ENCODE measurements around the gene DPH3.

Gene DPH3

DNA sequence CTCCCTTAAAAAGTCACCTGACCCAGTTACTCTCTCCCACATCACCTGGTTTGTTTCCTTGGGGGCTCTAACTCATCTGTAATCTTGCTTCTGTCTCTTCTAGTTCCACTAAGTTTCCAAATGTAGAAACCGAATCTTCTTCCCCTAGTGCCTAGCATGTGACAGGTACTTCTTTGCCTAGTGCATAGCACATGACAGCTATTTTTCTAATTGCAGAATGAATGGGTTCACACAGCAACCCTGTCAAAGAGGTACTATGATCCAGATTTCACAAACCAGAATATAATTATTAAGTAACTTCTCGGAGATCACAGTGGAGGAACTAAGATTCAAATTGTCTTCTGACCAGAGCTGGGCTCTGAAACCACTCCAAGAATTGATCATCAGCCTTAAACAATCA, 7.4 kb downstream of the DPH3 start:
- DNase-seq (ENCODE audit: insufficient read length, low spot score) (no peak), FAIRE-seq (no peak)

DNA sequence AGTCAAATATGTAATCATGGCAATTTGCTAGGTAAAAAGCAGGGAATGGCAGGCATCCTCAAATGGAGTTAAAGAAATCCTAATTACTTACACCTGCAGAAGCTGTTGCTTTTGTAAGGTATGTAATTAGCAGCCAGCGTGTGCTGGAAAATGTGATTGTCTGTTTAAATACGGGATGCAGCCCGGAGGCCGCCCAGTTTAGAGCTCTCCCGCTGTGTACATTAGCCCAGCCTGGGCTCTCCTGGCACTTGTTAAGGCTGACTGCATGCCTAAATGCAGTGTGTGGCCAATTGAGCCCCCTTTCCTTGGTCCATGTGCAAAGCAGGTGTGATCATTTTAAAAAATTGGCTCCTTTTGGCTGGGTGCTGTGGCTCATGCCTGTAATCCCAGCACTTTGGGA, 9.0 kb downstream of the DPH3 start:
- no peak for FAIRE-seq
- no peak for DNase-seq (ENCODE audit: insufficient read length, low spot score)

DNA sequence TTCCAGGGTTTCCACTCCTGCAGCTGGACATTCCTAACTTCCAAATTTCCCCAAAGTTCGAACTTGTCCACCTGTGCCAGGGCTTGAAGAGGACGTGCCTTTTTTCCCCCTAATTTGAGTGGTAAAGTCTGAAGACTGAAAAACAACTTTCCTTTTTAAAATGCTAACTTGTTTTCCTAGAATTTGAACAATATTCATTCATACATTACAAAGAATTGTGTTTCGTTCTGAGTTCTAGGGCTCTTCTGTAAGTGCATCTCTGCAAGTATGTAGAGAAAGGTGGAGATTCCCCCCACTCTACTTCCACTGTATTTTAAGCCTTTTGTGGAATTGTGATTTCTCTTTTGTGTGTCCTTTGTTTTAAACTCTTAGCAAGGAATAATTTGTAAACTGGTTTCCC, 9.4 kb downstream of the DPH3 start:
- FAIRE-seq (no peak), DNase-seq (ENCODE audit: insufficient read length, low spot score) (no peak)

DNA sequence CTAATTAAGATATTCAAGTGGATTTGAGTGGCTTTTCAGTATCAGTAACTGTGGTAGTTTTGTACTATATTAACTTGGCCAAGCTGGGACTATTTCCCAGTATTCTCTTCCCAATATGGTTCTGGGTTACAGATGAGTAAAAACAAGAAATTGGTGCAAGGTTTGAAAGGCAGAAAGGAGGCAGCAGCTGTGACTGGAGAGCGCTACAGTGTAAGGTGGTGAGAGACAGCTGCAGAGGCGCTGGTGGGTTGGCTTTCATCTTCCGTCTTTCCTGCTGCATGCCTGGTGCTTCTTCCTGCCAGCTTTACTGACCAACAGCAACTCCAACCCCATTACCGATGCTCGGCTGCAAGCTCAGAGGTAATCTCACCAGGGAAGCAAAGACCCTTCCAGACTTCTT, 9.8 kb downstream of the DPH3 start:
- FAIRE-seq (no peak), DNase-seq (ENCODE audit: insufficient read length, low spot score) (no peak)

- DNase-seq (ENCODE audit: insufficient read length, low spot score) (no peak), FAIRE-seq (no peak)
Observed at GRCh38 chr3:16253601-16254000, 11.1 kb downstream of the DPH3 start.

GRCh38 chr3:16252988-16253387, 11.8 kb downstream of the DPH3 start:
- no peak for FAIRE-seq

GRCh38 chr3:16252243-16252978, 12.3 kb downstream of the DPH3 start:
- no peak for DNase-seq (ENCODE audit: insufficient read length, low spot score)
- no peak for FAIRE-seq

More at GRCh38 chr3:16252988-16253387, 11.8 kb downstream of the DPH3 start:
- DNase-seq (ENCODE audit: insufficient read length, low spot score) = no peak

GRCh38 chr3:16251316-16252085, 13.2 kb downstream of the DPH3 start:
- DNase-seq (ENCODE audit: insufficient read length, low spot score) = no peak
- FAIRE-seq = no peak

GRCh38 chr3:16249886-16250285, 14.9 kb downstream of the DPH3 start:
- DNase-seq (ENCODE audit: insufficient read length, low spot score) (no peak), FAIRE-seq (no peak)

DNA sequence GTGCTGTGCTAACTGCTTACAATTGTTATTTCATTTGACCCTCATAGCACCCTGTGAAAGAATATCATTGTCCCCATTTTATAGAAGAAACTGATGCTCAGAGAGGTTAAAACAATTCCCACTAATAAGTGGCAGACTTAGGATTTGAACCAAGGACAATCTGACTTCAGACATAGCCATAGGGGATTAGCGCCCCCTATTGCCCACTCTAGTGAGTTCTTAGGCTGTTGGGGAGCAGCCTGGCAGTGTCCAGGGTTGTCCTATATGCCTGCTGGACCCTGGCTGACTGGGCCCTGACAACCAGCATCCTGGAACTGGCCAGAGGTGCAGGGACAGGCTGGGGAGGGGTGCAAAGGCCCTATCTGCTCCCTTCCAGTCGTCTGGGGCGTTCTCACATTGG, 15.4 kb downstream of the DPH3 start:
- FAIRE-seq (no peak), DNase-seq (ENCODE audit: insufficient read length, low spot score) (no peak)

DNA sequence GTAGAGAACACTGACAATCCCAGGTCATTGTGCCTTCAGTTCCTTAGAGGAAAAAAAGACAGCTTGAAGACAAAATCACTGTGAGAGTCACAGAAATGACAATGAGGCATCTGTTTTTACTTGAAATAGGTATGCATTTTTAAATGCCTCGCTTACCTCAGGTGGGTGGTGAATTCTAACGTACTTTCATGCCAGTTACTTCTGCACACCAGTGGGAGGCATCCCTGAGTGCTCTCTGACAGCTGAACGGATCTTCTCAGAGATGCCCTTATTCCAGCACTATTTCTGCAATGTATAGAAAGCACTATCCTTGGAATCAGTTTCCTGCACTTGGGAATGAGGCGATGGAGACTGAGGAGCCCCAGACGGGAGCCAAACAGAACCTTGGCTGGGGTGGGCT, 16.2 kb downstream of the DPH3 start:
- no peak for DNase-seq (ENCODE audit: insufficient read length, low spot score)
- FAIRE-seq = no peak

DNA sequence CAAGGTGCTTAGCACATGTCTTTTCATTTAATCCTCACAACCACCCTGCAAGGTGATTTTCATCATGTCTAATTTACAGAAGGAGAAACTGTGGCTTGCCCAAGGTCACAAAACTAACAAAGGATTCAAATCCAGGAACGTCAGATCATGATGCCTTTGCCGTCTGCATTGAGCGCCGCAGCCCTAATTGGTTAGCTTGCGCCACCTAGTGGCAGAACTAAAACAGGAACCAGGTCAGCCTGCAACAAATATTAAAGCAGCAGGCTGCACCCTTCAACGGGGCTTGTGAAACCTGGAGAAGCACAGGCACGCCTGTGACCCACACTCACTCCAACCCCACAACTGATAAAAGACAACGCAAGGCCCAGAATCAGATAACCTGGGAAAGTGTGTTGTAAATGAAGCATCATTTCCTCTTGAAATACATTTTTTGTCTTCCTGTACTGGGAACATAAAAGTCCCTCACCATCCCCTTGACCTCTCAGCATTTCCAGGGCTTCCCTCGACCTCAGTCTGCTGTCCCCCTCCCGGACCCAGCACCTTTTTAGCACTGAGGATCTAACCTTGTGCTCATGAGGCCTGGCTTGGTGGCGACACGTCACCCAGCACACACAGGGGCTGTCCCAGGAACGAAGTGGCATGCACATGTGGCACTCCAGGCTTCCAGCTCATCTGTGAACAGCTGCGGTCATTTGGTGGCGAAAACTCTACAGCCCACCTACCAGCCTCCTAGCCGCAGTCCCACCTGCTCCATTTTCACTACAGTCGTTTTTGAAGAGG, 17.3 kb downstream of the DPH3 start:
- FAIRE-seq (peak; percentile 88), DNase-seq (ENCODE audit: insufficient read length, low spot score) (peak; percentile 76)

GRCh38 chr3:16245609-16246008, 19.1 kb downstream of the DPH3 start:
- FAIRE-seq (no peak), DNase-seq (ENCODE audit: insufficient read length, low spot score) (no peak)

- FAIRE-seq = no peak
- DNase-seq (ENCODE audit: insufficient read length, low spot score) = no peak
Observed at GRCh38 chr3:16243706-16244490, 20.8 kb downstream of the DPH3 start.

DNA sequence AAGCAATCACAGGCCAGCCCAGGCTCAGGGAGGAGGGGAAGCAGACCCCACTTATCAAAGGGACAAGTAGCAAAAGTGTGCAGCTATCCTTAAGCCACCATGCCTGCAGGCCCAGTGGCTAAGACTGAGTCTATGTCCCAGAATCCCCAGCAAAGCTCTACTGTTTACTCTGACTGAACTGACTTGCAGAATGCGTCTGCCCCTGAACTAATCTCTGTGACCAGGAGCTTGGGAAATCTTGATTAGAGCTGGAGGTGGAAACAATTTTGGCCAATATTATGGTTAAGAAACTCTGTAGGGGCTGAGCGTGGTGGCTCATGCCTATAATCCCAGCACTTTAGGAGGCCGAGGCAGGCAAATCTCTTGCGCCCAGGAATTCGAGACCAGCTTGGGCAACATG, 22.6 kb downstream of the DPH3 start:
- FAIRE-seq = no peak

DNA sequence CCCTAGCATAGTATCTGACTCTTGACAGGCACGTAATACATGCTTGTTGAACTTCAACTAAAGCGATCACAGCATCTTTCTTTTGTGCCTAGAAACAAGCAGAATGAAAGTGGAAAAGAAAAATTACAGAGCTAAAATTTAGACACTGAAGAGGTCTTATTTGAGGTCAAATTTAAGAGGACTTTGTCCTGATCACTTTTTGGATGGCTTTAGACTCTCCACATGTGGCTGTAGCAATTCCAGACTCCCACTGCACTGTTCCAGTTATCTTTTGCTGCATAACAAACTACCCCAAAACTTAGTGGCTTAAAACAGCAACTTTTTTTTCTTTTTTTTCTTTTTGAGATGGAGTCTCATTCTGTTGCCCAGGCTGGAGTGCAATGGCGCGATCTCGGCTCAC, 23.5 kb downstream of the DPH3 start:
- DNase-seq (ENCODE audit: insufficient read length, low spot score) (no peak), FAIRE-seq (no peak)

More for the DNA sequence above, 22.6 kb downstream of the DPH3 start:
- DNase-seq (ENCODE audit: insufficient read length, low spot score) = no peak

GRCh38 chr3:16240229-16241023, 24.3 kb downstream of the DPH3 start:
- DNase-seq (ENCODE audit: insufficient read length, low spot score) (peak; percentile 54), FAIRE-seq (no peak)

- DNase-seq (ENCODE audit: insufficient read length, low spot score) = no peak
- no peak for FAIRE-seq
Observed at GRCh38 chr3:16239780-16240179, 25.0 kb downstream of the DPH3 start.

GRCh38 chr3:16239086-16239770, 25.5 kb downstream of the DPH3 start:
- DNase-seq (ENCODE audit: insufficient read length, low spot score) (no peak), FAIRE-seq (no peak)
